SK-N-SH treated with all-trans-retinoic acid at 6 μM for 48 hours (cell line): ENCODE measurements around the gene SNX32.

Experiments used
- CREB5 ChIP-seq: fragments of 250-450 bp; sonication (Bioruptor Pico); IDR thresholded peaks from 2 replicates; pipeline ENCODE4 v1.5.1; 2020; ENCODE audit warnings: low read depth, mild to moderate bottlenecking, moderate library complexity
- RARB ChIP-seq: fragments of 250-450 bp; sonication (Bioruptor Pico); IDR thresholded peaks from 2 replicates; pipeline ENCODE4 v1.8.0; 2021; ENCODE audit warnings: mild to moderate bottlenecking, moderate library complexity
- TOX ChIP-seq: fragments of 250-450 bp; sonication (Bioruptor Pico); IDR thresholded peaks from 2 replicates; pipeline ENCODE4 v1.8.0; 2021; ENCODE audit warnings: mild to moderate bottlenecking, moderate library complexity, borderline replicate concordance
- ZNF70 ChIP-seq: fragments of 450-650 bp; formaldehyde crosslinking; IDR thresholded peaks from 2 replicates; pipeline ENCODE4 v1.5.0; 2020; ENCODE audit warnings: mild to moderate bottlenecking, moderate library complexity

GRCh38 chr11:65886826-65887722, 53.3 kb downstream of the SNX32 start:
- TF ChIP-seq CREB5 (CRISPR knock-in tag): no peak
- TF ChIP-seq RARB (CRISPR knock-in tag): no peak
- no peak for TF ChIP-seq TOX (CRISPR knock-in tag)
- TF ChIP-seq ZNF70 (CRISPR knock-in tag): no peak
